Endothelial cell of umbilical vein (primary cell): ENCODE data around the gene GDF11.

Source experiments
- EZH2 ChIP-seq: IDR thresholded peaks from 2 replicates; pipeline ENCODE4 v1.6.1; 2012; ENCODE audit warnings: borderline replicate concordance, low read depth, mild to moderate bottlenecking, moderate library complexity, low read length, inconsistent platforms; ENCODE audit not compliant: severe bottlenecking
- FOS ChIP-seq: IDR thresholded peaks from 2 replicates; pipeline ENCODE4 v1.6.1; 2011; ENCODE audit warnings: mild to moderate bottlenecking, low read length, moderate library complexity, borderline replicate concordance; ENCODE audit not compliant: insufficient read depth
- GATA2 ChIP-seq: IDR thresholded peaks from 2 replicates; pipeline ENCODE4 v1.7.0; 2011; ENCODE audit warnings: low read depth, mild to moderate bottlenecking, moderate library complexity, mixed read lengths, low read length; ENCODE audit not compliant: insufficient read length, insufficient read depth
- POLR2A ChIP-seq: IDR thresholded peaks from 2 replicates; pipeline ENCODE4 v1.6.1; 2012; ENCODE audit warnings: low read depth, mild to moderate bottlenecking, control low read depth, low read length
- POLR2AphosphoS5 ChIP-seq: IDR thresholded peaks from 2 replicates; pipeline ENCODE4 v1.6.1; 2012; ENCODE audit warnings: low read depth, mild to moderate bottlenecking, control low read depth, low read length, moderate library complexity; ENCODE audit not compliant: insufficient read depth
- TF ChIP-seq, protein P1 (sequence below), 2 donors: IDR thresholded peaks; 1 replicate in 1 of 2; 2 replicates in 1 of 2; pipeline ENCODE4 v1.5.1; 2011; ENCODE audit warnings: low read length in 2 of 2, mild to moderate bottlenecking in 2 of 2, moderate library complexity in 2 of 2, control low read depth in 1 of 2, inconsistent platforms in 1 of 2, low read depth in 1 of 2; ENCODE audit not compliant: insufficient read depth in 1 of 2; ENCODE audit errors: extremely low read depth in 1 of 2
- TF ChIP-seq, protein P2 (sequence below): IDR thresholded peaks from 2 replicates; pipeline ENCODE4 v1.6.1; 2011; ENCODE audit not compliant: insufficient read depth, insufficient read length

DNA sequence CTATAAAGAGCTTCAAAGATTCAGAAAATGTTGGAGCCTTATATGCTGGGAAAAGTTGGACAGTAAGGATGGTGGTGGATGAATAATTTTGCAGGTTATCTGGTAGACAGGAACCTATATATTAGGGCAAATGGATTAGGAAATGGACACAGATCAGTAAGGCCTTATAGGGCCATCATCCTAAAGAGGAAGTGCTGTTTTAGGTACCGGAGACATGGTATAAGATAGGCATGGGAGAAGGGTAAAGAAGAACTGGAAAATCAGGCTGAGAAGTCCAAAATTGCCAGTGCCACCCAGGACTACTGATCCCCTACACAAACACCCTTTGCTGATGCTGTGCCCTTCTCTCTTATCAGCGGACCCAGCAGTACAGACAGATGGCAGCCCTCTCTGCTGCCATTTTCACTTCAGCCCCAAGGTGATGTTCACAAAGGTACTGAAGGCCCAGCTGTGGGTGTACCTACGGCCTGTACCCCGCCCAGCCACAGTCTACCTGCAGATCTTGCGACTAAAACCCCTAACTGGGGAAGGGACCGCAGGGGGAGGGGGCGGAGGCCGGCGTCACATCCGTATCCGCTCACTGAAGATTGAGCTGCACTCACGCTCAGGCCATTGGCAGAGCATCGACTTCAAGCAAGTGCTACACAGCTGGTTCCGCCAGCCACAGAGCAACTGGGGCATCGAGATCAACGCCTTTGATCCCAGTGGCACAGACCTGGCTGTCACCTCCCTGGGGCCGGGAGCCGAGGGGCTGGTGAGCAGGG is 5.5 kb downstream of the GDF11 start:
- TF ChIP-seq, protein P1, sequence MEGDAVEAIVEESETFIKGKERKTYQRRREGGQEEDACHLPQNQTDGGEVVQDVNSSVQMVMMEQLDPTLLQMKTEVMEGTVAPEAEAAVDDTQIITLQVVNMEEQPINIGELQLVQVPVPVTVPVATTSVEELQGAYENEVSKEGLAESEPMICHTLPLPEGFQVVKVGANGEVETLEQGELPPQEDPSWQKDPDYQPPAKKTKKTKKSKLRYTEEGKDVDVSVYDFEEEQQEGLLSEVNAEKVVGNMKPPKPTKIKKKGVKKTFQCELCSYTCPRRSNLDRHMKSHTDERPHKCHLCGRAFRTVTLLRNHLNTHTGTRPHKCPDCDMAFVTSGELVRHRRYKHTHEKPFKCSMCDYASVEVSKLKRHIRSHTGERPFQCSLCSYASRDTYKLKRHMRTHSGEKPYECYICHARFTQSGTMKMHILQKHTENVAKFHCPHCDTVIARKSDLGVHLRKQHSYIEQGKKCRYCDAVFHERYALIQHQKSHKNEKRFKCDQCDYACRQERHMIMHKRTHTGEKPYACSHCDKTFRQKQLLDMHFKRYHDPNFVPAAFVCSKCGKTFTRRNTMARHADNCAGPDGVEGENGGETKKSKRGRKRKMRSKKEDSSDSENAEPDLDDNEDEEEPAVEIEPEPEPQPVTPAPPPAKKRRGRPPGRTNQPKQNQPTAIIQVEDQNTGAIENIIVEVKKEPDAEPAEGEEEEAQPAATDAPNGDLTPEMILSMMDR (IDR thresholded peaks at IDR 0.05; ENCODE audit: extremely low read depth in 1 of 2, insufficient read depth in 1 of 2, low read depth in 1 of 2, low read length in 2 of 2), result no peak
- no peak for TF ChIP-seq FOS
- no peak for TF ChIP-seq POLR2A
- no peak for TF ChIP-seq EZH2
- TF ChIP-seq POLR2AphosphoS5, result no peak
- no peak for TF ChIP-seq GATA2
- TF ChIP-seq, protein P2, sequence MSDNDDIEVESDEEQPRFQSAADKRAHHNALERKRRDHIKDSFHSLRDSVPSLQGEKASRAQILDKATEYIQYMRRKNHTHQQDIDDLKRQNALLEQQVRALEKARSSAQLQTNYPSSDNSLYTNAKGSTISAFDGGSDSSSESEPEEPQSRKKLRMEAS, result no peak
